ENCODE measurements around the gene ADD1.
A peak's percentile ranks its signal among the peaks of the same experiment; 100 is the strongest.

ADD1 gene

DNA sequence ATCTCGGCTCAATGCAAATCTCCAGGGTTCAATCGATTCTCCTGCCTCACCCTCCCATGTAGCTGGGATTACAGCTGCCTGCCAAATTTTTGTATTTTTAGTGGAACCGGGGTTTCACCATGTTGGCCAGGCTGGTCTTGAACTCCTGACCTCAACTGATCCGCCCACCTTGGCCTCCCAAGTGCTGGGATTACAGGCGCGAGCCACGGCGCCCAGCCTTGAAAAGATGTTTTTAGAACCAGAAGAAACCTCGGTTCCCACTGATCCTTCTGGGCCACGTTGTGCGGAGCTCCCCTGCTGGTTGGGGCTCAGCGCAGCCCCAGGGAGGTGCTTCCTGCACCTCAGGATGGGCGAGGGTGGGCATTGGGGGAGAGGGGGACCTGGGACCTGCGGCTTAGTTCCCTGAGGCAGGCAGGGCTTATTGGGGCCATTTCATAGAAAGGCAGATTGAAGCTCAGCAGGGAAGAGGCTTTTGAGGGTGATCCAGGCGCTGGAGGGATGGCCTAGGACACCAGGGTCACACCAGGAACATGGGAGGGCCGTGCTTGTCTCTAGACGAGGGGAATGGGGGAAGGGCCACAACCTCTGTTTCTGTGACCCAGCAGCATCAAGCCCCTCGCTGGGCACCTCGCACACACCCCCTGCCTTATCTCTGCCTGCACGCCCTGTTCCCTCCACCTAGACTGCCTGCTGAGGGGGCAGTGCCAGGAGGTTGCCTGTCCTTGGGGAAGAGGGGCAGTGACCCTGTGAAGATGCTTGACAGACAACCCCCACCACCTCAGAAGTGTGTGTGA is 6.3 kb upstream of the ADD1 start:
- no peak for DNase-seq

DNA sequence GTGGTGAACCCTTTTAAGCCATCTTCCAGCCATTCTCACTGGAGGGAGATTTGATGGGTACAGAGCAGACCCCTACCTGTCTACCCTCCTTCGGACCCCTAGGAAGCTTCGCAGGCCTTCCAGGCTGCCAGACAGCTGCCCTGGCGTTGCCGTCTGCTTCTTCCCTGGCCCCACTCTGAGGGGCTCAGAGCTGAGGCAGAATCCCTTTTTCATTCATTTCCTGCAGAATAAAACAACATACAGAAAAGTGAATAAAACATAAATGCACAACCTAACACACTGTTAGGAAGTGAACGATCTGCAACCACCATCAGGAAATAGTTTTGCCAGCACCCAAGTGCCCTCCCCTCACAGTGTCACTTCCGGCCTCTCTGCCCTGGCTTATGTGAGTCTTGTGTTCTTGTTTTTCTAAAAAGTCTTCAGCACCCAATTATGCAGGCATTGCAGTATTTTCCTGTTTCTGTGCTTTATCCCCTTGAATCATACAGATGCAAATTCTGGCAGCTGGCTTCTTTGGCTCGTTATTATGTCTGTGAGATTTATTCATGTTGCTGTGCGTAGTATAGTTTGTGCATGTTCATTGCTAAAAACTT is 5.6 kb upstream of the ADD1 start:
- peak; percentile 76 for DNase-seq

DNA sequence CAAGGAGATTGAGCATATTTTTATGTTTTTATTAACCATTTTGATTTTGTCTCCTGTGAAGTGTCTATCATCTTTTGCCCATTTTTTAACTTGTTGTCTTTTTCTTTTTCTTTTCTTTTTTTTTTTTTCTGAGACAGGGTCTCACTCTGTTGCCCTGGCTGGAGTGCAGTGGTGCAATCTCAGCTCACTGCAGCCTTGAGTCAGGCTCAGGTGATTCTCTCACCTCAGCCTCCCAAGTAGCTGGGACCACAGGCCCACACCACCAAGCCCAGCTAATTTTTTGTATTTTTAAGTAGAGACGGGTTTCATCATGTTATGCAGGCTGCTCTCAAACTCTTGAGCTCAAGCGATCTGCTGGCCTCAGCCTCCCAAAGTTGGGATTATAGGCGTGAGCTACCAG is 4.6 kb upstream of the ADD1 start:
- no peak for DNase-seq

DNA sequence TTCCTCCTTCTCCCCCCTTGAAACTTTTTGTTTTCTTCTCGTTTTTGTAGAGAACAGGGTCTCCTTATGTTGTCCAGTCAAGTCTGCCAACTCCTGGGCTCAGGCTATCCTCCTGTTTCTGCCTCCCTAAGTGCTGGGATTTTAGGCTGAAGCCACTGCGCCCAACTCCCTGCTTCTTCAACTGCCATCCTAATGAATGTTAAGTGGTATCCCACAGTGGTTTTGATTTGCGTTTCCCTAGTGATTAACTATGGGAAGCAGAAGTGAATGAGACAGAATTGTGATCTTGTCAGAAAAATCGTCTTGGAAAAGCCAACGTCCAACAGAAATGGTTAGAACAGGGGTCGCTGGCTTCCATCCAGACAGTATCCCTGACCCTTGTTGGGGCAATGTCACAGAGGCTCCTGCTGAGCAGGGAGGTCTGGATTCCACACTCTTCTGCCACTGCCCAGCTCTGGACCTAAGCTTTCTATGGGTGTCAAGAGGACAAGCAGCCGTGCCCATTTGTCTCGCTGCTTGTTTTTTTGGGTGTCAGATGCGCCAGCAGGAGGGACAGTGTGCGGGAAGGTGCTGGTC is 869 bp upstream of the ADD1 start:
- DNase-seq = no peak

DNA sequence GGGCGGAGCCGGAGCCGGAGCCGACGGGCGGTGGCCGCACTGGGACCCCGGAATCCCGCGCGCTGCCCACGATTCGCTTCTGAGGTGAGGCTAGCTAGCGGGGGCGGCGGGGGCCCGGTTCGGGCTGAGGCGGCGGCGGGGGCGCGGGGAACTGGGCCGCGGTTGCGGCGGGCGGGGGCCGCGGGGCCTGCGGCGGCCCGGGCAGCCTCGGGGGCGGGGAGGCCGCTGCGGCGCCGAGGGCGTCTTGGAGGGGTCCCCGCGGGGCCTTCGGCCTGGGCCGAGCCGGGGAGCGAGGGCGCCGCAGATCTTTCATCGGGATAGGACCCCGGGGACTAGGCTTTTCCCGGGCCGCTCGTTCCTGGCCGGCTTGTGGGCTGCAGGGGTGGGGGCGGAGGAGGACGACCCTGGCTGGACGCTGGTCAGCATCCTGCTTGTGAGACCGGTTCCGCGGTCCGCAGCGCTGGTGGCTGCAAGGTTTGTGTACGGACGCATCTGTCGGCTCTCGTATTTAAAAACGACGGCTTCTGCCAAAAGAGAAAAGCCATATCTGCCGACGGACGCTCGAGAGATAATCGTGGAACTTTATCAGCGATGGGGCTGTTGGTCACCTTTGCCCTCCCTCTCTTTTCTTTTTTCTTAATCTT is 419 bp downstream of the ADD1 start:
- no peak for DNase-seq

DNA sequence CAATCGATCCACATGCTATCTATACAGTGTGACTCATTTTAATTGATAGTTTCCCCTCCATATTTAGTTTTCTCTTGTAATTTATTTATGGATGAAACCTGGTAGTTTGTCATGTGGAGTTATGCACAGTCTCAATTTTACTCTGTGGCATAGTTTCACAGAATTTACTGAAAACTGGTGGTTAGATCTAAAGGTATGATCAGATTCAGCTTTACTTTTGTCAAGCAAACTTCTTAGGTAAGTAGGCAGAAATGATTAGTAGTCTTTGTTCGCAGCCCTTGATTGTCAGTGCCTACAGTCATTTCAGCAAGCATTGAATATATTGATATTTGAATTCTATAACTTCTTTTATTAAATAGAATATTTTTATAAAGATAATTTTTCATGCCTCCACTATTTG is 2.5 kb downstream of the ADD1 start:
- DNase-seq = no peak

DNA sequence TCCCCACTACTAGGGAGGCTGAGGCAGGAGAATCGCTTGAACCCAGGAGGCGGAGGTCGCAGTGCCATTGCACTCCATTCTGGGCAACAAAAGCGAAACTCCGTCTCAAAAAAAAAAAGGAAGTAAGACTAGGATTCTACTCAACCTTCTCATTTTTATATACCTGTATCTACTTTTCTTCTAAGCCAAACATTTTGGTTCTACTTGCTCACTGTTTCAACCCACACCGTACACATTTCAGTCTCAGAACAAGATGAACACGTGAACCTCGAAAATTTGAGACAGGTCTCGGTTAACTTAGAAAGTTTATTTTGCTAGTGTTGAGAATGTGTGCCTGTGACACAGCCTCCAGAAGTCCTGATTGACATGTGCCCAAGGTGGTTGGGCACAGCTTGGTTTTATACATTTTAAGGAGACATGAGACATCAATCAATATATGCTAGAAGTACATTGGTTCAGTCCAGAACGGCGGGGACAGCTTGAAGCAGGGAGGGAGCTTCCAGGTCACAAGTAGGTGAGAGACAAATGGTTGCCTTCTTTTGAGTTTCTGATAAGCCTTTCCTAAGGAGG is 3.7 kb downstream of the ADD1 start:
- DNase-seq = no peak

DNA sequence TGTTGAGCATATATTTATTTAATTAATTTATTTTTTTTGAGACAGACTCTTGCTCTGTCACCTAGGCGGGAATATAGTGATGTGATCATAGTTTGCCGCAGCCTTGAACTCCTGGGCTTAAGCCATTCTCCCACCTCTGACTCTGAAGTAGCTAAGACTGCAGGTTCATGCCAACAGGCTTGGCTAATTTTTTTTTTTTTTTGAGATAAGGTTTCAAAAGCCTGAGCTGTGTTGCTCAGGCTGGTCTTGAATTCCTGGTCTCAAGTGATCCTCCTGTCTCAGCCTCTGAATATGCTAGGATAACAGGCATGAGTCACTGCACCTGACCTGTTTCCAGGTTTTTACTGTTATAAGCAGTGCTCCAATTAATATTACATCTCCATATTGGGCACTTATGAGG is 4.8 kb downstream of the ADD1 start:
- DNase-seq = no peak

DNA sequence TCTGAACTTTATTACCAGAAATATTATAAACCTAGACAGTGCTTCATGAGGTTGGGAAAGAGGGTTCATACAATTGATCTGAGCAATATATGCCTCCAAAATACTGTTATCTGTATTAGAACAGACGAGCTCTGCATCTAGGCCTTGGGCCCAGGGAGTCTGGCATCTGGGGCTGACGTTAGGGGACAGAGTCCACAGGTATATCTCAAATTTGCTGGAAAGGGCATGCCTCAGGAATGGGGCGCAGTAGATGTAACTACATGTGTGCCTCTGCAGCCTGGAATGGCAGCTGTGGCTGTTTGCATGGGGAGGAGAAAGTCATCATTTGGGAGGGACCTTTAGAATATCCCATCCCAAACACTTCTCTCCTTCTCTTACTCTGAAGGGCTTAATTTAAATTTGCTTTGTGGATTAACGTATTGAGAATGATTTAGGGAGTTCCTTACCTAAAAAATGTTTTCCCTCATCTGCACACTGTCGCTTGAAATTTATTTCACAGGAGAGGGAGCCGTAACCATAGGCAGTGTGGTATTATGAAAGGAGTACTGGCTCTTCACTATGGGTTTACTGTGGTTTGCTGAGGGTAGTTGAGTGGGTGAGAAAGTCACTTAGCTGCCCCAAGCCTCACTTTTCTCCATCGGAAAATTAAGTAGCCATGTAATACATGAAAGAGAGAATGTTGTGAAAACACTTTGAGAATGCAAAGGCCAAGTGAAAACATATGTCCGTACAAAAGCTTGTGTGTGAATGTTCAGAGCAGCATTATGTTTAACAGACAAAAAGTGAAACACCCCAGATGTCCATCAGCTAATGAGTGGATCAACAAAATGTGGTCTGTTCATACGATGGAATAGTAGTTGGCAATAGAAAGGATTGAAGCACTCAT is 5.9 kb downstream of the ADD1 start:
- no peak for DNase-seq

DNA sequence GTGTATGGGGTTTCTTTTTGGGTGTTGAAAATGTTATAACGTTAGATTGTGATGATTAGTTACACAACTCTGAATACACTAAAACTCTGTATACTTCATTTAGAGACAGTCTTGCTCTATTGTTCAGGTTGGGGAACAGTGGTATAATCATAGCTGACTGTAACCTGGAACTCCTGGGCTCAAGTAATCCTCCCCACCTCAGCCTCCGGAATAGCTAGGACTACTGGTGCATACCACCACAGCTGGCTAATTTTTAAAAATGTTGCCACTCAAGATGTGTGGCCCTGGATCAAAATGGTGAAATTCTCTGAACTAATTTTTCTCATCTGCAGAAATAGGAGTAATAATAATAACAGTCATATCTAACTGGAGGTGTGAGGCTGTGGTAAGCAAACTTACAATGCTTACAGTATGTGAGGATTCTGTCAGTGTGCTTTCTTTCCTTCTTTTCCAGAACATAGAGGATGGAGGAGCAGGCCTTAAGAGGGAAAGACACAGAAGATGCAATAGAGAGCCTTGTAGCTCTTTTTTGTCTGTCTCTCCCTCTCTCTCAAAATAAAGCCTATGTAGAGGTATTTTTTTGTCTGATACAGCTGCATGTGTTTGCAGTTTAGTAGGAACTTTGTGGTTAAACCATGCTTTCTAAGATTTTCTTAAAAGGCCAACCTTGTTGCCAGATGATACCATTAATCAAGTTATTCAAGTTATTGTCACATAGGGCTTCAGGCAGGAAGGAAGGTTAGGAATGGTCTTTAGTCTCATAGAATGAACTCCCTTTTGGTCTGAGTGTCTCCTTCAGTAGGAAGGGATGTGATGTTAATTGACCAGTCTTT is 7.5 kb downstream of the ADD1 start:
- DNase-seq = no peak

DNA sequence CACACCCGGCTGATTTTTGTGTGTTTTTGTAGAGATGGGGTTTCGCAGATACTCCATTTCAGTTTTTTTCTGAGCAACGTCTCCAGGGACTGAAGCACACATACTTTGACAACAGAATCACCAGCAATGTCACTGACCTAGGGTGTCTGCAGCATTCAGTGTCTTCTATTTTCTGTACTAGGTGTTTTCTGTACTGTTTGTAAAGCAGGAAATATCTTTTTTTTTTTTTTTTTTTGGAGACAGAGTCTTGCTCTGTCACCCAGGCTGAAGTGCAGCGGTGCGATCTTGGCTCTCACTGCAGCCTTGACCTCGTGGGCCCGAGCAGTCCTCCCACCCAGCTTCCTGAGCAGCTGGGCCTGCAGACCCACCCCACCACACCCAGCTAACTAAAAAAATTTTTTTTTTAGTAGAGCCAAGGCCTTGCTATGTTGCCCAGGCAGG is 8.9 kb downstream of the ADD1 start:
- DNase-seq = peak; percentile 69

DNA sequence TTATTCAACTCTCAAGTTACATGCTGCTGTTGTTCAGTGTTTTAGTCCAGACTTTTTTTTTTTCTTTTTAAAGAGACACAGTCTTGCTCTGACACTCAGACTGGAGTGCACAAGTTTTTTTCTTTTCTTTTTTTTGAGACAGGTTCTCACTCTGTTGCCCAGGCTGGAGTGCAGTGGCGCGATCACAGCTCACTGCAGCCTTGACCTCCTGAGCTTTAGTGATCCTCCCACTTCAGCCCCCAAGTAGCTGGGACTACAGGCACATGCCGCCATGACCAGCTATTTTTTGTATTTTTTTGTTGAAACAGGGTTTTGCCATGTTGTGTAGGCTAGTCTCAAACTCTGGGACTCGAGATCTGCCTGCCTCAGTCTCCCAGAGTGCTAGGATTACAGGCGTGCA is 11.9 kb downstream of the ADD1 start:
- no peak for DNase-seq

DNA sequence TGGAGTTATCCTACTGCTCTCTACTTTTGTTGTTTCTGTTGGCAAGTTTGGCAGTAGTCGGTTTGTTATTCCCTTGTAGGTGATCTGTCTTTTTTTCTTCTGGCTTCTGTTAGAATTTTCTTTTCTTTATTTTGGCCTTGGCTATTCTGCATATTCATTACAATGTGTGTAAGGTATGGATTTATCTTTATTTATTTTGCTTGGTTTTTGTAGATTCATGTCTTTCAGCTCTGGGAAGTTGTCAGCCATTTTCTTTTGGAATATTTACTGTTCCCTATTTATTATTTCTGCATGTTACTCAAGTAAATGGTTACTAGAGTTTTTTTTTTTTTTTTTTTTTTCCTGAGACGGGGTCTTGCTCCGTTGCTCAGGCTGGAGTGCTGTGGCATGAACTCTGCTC is 12.6 kb downstream of the ADD1 start:
- no peak for DNase-seq

DNA sequence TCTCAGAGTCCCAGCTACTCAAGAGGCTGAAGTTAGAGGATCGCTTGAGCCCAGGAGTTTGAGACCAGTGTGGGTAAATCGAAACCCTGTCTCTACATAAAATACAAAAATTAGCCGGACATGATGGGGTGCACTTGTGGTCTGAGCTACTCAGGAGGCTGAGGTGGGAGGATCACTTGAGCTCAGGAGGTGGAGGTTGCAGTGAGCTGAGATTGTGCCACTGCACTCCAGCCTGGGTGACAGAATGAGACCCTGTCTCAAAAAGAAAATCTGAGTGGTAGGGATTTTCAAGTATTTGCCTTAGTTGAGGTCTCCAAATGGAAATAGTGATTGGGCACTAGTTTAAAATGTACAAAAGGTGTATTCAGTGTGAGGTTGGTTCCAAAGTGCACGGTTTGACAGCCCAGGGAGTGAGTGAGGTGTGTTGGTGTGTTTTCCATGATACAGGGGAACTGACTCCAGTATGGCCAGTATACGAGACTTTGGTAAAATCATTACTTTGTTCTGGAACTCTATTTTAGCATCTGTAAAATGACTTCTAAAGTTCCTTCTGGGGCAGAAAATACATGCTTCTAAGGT is 13.8 kb downstream of the ADD1 start:
- no peak for DNase-seq

DNA sequence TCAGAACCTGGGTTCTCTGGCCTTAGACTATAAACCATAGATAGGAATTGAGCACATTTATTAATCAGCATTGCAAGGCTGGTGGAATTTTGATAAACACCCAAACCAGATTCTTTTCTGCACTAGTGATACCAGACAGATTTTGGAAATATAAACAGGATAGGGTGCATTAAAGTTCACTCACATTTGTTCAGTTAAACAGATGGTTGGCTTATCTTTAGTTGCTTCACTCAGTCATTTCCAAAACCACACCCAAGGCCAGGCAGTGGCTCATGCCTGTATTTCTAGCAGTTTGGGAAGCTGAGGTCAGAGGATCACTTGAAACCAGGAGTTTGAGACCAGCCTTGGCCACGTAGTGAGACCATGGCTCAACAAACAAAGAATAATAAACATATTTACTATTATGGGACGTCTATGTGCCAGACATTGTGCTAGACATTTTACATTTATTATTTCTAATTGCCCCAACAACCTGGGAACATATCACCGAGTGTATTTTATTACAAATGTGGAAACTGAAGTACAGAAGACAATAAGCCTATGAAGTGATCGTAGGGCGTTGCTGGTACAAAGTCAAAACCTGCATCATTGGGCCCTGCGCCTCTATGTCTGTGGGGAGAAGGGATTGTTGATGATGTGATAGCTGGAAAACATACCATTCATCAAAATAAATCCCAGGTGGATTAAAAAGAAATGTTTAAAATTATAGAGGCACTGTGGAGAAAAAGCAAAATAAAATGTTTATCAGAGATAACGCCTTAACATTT is 15.0 kb downstream of the ADD1 start:
- no peak for DNase-seq

DNA sequence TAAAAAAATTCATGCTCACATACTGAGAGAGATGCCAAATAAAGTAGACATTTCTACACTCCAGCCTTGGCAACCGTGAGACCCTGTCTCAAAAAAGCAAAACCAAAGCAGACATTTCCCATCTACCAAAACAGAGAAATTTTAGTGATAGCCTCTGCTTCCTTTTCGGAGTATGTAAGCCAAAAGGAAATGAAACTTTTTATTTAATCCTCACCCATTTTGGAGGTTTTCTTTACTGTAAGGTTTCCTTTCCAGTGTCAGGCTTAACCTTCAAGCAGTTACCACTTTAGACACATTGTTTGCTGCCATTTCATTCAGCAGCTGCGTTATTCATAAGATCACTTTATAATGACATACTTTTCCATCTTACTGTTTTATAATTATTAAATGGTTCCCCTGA is 15.9 kb downstream of the ADD1 start:
- no peak for DNase-seq

DNA sequence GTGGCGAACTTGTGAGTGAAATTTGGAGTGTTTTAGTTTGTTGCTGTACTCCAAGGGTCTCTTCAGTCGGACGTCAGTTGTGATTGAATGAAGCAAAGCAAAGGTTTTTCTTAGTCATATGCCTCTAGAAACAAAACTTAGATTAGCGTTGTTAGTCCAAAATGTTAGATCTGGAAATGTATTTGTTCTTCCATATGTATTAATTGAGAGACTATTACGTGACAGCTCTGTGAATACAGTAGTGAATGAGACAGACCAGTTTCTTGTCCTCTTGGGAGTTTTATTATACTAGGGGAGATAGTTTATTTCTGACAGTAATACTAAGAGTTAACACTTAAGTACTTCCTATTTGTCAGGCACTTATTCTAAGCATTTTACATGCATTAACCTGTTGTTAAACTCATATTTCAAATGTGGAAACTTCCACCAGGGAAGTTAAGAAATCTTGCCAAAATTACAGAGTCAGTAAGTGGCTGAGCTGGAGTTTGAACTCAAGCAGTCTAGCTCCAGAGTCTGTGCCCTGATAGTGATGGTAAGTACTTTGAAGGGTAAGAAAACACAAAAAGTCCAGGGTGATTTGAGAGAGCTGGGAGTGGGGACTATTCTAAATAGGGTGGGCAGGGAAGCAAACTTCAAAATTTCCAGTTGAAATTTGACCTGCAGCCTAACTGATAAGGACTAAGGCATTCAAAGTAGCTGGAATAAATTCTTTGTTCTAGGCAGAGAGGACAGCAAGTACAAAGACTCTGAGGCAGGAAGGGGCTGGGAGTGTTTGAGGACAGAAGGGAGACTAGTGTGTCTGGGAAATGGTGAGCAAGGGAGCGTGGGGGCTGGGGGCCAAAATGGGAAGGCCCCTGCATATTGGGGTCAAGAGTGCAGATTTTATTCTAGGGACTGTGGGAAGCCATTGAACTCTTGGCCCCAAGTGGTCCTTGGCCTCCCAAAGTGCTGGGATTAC is 17.0 kb downstream of the ADD1 start:
- no peak for DNase-seq

DNA sequence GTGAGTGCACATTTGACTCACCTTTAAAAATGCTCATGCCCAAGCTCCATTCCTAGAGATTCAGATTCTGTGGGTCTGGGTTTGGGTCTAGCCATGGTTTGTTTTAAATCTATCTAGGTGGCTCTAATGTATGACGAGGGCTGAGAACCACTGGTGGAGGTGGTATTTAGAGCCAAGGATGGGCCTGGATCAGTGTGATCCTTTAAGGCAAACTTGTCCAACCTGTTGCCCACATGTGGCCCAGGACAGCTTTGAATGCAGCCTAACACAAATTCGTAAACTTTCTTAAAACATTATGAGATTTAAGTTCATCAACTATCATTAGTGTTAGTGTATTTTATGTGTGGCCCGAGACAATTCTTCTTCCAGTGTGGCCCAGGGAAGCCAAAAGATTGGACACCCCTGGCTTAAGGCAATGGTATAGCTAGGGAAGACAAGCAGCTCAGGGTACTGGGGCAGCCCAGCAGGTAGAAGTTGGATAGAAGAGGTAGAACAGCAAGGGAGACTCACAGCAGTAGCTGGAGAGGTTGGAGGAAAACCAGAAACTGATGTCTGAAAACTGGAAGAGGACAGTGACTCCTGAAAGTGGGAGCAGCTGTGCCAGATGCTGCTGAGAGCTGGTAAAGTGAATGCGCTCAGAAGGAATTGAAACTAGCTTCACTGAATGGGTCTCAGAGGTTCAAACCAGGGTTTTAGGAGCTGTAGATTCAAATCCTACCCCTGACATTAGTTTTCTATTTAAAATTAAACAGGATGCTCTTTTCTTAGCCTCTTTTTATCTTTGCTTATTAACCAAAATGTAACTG is 18.2 kb downstream of the ADD1 start:
- no peak for DNase-seq
